HG03045 (cell line): ENCODE results near the gene YJEFN3.

ENCODE experiments used
- ATAC-seq: cut with Tn5 transposase; IDR thresholded peaks from one replicate; pipeline ENCODE4 v1.9.1; 2021; ENCODE audit warnings: mild to moderate bottlenecking, moderate library complexity; ENCODE audit not compliant: unreplicated experiment

Gene YJEFN3

DNA sequence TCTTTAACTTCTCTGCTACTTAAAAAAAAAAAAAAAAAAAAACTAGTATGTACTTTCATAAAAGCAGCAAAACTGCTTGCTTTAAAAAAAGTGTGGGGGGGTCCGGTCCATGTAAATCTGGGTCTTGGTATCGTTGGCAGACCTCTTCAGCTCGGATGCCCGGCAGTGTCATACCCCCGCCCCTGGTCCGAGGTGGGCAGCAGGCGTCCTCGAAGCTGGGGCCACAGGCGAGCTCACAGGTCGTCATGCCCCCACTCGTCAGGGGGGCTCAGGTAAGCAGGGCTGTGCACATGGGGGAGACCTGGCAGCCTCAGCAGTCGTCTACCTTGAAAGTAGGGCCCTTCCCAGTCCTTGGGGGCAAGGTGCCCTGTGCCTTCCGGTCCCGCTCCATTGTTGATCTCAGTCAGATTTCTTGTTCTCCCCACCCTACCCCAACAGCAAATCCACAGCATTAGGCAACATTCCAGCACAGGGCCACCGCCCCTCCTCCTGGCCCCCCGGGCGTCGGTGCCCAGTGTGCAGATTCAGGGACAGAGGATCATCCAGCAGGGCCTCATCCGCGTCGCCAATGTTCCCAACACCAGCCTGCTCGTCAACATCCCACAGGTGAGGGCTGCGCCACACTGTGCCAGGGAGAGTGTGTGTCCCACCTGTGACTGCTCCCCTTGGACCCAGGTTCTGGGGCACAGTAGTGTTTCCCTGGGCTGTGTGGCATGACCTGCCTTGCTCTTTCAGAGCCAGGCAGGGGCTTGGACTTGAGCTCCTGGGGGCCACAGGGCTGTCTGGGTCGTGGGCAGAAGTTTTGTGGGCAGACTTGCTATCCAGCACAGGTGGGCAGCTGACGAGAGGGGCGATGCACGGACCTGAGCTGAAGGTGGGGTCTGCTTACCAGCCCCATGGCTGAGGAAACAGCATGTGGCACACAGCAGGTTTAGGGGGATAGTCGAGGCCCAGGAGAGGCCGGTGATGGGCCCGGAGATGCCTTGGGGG lies 32.8 kb upstream of the YJEFN3 start:
- no peak for ATAC-seq

DNA sequence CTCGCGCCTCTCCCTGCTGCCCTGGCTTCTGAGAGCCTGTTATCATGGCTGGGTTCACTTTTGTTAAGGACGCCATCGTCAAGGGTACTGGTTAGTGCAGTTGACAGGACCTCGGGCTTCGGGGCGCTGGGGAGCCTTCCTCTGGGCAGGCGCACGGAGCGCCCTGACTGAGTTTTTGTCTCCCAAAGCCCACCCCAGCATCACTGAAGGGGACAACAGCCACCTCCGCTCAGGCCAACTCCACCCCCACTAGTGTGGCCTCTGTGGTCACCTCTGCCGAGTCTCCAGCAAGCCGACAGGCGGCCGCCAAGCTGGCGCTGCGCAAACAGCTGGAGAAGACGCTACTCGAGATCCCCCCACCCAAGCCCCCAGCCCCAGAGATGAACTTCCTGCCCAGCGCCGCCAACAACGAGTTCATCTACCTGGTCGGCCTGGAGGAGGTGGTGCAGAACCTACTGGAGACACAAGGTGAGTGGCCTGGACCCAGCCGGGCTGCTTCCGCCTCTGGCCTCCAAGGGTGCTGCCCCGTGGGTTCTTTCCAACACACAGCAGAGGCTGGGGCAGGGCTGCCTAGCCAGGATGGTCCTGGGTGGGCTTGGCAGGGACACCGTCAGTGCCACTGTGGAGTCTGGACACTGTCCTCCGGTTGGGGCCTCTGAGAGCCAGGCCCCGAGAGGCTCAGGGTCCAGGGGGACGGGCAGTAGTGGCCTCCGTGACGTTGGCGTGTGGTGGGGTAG lies 30.3 kb upstream of the YJEFN3 start:
- ATAC-seq = no peak

- ATAC-seq = no peak
Measured at GRCh38 chr19:19499272-19499995, 29.3 kb upstream of the YJEFN3 start.

- no peak for ATAC-seq
Measured at GRCh38 chr19:19500975-19501644, 27.6 kb upstream of the YJEFN3 start.

GRCh38 chr19:19501798-19502197 lies 26.9 kb upstream of the YJEFN3 start:
- no peak for ATAC-seq

GRCh38 chr19:19502281-19502680 lies 26.4 kb upstream of the YJEFN3 start:
- ATAC-seq = no peak

DNA sequence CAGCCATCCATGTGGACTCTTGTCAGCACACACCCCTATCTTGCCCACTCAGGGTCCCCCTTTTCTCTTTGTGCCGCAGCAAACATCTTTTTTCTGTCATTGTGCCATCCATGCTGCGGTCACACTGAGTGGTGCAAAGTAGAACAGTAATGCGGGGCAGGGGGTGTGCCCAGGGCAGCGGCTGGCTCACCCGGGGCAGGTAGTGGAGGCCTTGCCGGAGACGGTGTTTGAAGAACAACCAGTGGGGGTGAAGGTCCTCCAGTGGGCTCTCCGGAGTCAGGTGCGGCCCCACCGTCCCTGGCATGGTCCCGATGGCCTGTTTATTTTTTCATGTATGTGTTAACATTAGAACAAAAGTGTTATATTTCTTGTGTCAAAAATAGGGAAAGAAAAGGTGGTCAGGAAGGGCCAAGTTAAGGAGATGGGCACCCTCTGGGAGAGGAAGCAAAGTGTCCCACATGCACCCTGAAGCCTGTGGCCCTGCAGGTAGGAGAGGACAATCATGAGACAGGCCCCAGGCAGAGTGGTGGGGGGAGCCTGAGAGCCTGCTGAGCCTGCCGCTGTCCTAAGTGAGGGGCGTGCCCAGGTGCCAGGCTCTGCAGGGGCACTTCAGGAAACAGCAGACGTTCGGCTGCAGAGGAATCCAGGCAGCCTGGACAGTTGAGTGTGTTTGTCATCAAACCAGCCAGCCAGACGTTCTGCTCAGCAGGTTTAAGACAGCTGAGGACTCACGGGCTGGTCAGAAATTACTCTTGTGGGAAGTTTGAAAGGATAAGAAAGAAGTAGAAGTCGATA lies 25.7 kb upstream of the YJEFN3 start:
- ATAC-seq = no peak

DNA sequence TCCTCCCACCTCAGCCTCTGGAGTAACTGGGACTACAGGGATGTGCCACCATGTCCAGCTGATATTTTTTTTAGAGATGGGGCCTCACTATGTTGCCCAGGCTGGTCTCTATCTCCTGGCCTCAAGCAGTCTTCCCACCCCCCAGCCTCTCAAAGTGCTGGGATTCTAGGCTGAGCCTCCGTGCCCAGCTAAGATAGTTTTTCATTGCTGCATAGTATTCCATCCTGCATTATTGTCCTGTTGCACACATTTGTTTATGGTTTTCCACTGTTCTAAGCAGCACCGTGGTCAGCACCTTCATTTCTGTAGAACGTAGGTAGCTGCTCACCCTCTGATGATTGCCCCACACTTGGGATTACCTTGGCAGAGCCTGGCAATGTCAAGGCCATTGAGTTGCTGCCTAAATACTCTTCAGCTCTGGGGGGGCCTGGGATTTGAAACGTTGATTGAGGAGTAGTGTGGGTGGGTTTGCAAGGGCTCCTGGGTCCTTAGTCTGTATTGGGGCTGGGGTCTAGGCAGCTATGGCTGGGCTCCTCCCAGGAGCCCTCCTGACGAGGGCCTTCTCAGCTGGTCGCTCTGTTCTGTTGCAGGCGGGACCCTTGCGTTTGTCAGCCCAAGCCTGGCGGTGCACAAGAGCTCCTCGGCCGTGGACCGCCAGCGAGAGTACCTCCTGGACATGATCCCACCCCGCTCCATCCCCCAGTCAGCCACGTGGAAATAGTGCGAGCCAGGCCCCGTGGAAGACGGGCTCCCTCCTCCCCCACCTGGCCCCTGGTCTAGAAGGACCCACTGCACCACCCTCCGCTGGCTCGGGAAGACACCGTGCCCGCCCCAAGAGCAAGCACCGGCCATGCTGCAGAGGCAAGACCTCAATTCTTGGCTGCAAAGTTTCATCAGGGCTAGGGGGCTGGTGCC lies 23.7 kb upstream of the YJEFN3 start:
- ATAC-seq = no peak

GRCh38 chr19:19505669-19506326 lies 22.9 kb upstream of the YJEFN3 start:
- no peak for ATAC-seq

DNA sequence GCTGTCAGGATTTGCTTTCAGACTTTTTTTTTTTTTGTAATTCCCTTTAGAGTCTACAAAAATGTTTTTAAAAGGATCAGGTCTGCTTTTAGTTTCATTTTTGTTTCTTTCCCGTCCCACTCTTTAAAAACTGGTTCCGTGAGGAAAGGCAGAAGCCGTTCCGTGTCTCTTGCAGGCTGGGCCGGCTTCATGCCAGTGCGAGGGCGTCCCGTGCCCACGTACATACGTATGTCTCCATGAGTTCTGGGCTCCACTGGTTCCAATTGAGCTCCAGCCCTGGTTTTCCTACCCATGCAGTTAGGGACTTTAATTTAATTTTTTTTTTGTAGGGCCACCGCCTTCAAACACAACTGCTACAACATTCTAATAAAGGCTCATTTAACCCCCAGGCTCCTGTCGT lies 22.1 kb upstream of the YJEFN3 start:
- no peak for ATAC-seq

GRCh38 chr19:19507354-19507753 lies 21.4 kb upstream of the YJEFN3 start:
- ATAC-seq = no peak

- no peak for ATAC-seq
Measured at GRCh38 chr19:19508217-19508616, 20.5 kb upstream of the YJEFN3 start.

- ATAC-seq = no peak
Measured at GRCh38 chr19:19510432-19510831, 18.3 kb upstream of the YJEFN3 start.

DNA sequence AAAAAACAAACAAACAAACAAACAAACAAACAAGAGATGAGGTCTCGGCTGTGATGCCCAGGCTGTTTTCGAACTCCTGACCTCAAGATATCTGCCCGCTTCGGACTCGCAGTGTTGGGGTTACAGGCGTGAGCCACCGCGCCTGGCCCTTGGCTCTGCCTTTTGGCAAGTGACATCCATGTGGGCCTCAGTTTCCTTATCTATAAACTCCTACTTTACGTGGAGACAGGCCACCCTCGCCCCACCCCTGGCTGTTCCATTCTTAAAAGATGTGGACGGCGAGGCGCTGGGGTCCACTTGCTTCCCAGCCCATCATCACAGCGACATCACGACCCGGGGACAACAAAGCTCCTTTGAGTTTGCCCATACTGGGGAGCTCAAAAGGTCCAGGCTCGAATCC lies 15.0 kb upstream of the YJEFN3 start:
- no peak for ATAC-seq

DNA sequence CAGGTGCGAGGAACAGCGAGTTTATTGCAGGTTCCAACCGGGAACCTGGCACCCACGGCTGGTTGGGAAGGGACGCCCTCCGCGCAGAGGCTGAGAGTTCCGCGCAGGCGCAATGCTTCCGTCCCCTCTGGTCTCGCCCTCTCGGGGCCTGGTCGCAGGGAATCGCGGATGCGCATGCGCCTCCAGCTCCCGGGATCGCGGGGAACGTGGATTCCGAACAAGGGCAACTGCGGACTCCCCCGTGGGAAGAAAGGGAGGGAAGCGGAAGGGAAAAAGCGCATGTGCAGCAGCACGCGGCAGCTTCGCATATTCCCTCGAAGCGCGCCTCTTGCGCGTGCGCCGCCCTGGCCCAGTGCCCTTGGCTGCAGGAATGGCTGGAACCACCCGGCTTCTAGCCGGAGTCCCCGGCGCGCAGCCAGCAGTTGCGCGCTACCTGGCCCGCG lies 14.5 kb upstream of the YJEFN3 start:
- ATAC-seq = no peak

- ATAC-seq = no peak
Measured at GRCh38 chr19:19514881-19515641, 13.7 kb upstream of the YJEFN3 start, which contains the start of gene TSSK6. Gene TSSK6 (minus strand): TSS chr19:19515548. CDS start chr19:19515427, 121 bp downstream.
